ENCODE data around the gene SGSH.

Gene SGSH

DNA sequence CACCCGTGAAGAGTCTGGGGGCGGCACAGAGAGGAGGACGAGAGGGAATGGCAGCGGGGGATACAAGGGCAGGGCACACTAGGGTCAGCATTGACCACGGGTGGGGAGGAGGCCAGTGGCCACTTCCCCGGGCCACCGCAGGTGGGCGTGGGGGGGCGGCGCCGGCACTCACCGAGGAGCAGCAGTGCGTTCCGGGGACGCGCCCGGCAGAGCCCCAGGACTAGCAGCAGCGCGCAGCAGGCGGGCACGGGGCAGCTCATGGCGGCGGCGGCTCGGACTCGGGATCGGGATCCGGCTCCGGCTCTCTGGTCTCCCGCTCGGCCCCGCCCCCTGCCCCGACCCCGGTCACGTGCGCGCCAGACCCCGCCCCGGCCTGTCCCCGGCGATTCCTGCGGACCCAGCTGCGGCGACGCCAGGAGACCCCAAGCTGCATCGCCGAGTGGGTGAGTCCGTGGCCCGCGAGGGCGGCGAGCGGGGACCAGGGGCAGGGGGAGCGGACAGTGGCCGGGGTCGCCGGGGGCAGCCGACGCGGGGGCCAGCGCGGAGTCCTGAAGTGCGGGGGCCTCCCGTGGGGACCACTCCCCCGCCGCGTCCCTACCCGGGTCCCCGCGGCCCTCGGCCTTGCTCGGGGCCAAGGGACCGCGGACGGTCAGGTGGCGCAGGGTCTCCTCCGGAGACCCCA lies at the start of gene SGSH, which contains the start of gene SLC26A11:
Gene SGSH, minus strand, starts transcription at position 280 of the 682 bp plus-strand sequence. Its CDS starts 20 bp downstream, at position 260.
Gene SLC26A11, plus strand, starts transcription at position 374 of the 682 bp plus-strand sequence. CDS start 1,134 bp downstream, outside the sequence.
- DNase-seq (ENCODE audit: low spot score), result peak; percentile 93
- in situ Hi-C loops (cut with MboI; ENCODE audit: low pct_unique_long_range_greater_than_20kb, low sequenced_read_pairs, unreplicated experiment), result no loop called here

DNA sequence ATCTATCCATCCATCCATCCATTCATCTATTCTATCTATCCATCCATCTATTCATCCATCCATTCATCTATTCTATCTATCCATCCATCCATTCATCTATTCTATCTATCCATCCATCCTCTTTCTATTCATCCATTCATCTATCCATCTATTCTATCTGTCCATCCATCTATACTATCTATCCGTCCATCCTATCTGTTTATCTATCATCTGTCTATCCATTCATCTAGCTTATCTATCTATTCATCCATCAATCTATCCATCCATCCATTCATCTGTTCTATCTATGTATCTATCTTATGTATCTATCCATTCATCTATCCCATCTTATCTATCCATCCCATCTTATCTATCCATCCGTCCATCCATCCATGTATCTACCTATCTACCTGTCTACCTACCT lies 49.3 kb upstream of the SGSH start:
- TF ChIP-seq, protein P1, sequence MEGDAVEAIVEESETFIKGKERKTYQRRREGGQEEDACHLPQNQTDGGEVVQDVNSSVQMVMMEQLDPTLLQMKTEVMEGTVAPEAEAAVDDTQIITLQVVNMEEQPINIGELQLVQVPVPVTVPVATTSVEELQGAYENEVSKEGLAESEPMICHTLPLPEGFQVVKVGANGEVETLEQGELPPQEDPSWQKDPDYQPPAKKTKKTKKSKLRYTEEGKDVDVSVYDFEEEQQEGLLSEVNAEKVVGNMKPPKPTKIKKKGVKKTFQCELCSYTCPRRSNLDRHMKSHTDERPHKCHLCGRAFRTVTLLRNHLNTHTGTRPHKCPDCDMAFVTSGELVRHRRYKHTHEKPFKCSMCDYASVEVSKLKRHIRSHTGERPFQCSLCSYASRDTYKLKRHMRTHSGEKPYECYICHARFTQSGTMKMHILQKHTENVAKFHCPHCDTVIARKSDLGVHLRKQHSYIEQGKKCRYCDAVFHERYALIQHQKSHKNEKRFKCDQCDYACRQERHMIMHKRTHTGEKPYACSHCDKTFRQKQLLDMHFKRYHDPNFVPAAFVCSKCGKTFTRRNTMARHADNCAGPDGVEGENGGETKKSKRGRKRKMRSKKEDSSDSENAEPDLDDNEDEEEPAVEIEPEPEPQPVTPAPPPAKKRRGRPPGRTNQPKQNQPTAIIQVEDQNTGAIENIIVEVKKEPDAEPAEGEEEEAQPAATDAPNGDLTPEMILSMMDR (IDR thresholded peaks at IDR 0.05; ENCODE audit: extremely low read depth, insufficient read depth, missing control alignments), result no peak
- in situ Hi-C loops (cut with MboI; ENCODE audit: low pct_unique_long_range_greater_than_20kb, low sequenced_read_pairs, unreplicated experiment), result no loop called here
- no peak for DNase-seq (ENCODE audit: low spot score)

More for the DNA sequence above, at the start of gene SGSH, which contains the start of gene SLC26A11:
- TF ChIP-seq, protein P1 (IDR thresholded peaks at IDR 0.05; ENCODE audit: extremely low read depth, insufficient read depth, missing control alignments), result no peak

DNA sequence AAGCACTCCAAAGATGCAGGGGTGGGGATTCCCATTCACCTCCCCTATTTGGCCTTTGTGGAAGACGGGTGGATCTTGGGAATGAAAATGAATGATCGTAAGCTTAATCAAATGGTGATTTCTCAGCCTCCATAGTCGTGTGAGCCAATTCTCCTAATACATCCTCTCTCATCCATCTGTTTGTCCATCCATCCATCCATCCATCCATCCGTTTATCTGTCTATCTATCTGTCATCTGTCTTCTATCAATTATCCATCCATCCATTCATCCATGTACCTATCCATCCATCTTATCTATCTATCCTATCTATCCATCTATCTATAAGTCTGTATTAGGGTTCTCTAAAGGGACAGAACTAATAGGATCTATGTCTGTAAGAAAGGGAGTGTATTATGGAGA lies 48.3 kb upstream of the SGSH start:
- TF ChIP-seq, protein P1 (IDR thresholded peaks at IDR 0.05; ENCODE audit: extremely low read depth, insufficient read depth, missing control alignments), result no peak
- DNase-seq (ENCODE audit: low spot score), result no peak
- in situ Hi-C loops (cut with MboI; ENCODE audit: low pct_unique_long_range_greater_than_20kb, low sequenced_read_pairs, unreplicated experiment), result no loop called here

DNA sequence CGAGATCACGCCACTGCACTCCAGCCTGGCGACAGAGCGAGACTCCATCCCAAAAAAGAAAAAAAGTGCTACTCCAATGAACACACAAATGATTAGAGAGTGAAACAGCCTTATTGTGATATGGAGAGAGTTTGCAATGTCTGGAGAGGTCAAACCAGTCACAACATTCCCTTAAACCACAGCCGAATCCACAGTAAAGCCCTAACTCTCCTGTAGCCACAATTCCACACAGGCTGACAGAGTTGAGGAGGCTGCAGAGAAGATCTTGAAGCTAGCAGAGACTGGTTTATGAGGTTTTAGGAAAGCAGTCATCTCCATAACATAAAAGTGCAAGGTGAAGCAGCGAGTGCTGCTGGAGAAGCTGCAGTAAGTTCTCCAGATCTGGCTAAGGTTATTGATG lies 47.3 kb upstream of the SGSH start:
- TF ChIP-seq, protein P1 (IDR thresholded peaks at IDR 0.05; ENCODE audit: extremely low read depth, insufficient read depth, missing control alignments), result no peak
- DNase-seq (ENCODE audit: low spot score), result no peak
- in situ Hi-C loops (cut with MboI; ENCODE audit: low pct_unique_long_range_greater_than_20kb, low sequenced_read_pairs, unreplicated experiment), result no loop called here

DNA sequence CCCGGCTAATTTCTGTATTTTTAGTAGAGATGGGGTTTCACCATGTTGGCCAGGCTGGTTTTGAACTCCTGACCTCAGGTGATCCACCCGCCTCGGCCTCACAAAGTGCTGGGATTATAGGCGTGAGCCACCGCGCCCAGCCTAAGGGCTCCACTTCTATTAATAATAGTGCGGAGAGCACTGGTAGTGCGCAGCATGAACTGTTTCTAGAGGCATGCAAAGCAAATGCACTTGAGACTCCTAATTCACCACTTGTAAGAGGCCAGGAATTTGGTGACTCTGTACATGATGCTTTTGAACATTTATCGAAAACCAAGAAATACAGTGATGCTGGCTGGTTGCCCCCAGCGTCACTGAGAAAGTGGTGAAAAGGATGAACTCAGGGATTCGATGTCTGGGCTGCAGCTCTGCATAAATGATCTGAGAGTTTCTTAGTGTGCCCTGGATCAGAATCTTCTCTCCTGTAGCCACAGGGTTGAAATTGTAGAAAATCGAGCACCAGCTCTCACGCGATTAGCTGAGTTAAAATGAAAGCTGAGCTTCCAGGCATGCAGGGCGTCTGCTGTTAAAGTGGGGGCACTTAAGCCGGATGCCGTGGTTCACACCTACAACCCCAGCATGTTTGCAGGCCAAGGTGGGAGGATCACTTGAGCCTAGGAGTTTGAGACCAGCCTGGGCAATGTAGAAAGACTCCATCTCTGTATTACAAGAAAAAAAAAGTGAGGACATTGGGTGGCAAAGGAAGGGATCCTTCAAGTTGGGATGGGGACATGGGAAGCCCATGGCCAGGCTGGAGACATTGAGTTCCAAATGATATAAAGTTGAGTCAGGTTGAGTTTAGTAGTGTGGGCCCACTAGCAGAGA lies 45.3 kb upstream of the SGSH start:
- TF ChIP-seq, protein P1 (IDR thresholded peaks at IDR 0.05; ENCODE audit: extremely low read depth, insufficient read depth, missing control alignments), result no peak
- in situ Hi-C loops (cut with MboI; ENCODE audit: low pct_unique_long_range_greater_than_20kb, low sequenced_read_pairs, unreplicated experiment), result no loop called here
- DNase-seq (ENCODE audit: low spot score), result peak; percentile 73

DNA sequence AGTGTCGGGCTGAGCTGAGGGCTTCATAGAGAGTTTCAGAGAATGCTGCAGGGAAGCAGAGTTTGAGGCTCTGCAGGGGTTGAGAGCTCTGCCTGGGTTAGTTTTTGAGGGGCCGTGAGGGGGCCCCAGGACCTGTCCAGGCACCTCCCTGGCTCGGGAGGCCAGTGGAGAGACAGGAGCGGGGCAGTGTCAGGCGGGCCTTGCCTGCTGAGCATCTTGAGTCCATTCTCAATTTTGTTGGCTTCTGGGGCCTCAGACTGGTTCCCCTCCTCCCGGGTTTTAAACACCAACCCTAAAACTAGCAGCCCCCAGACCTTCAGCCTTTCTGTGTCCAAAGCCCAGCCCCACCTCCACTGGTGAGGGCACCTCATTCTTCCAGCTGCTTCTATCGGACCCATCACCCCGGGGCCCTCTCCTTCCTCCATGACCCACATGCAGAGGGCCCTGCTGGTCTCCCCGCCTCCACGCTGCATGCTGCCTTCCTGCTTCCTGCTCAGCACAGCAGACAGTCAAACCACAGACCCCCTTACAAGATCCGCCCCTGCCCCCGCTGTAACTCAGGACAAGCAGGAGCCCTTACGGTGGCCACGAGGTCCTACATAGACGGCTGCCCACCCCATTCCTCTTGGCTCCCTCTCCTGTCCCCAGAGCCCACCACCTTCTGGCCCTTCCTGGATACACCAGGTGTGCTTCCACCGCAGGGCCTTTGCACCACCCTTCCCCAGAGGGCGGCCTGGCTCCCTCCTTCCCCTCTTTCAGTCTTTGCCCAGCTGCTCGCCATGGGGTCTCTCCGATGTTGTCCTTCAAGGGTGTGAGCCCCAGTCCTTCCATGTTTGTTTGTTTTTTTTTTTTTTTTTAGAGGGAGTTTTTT lies 44.3 kb upstream of the SGSH start:
- TF ChIP-seq, protein P1 (IDR thresholded peaks at IDR 0.05; ENCODE audit: extremely low read depth, insufficient read depth, missing control alignments), result no peak
- no peak for DNase-seq (ENCODE audit: low spot score)
- in situ Hi-C loops (cut with MboI; ENCODE audit: low pct_unique_long_range_greater_than_20kb, low sequenced_read_pairs, unreplicated experiment), result no loop called here
